CD4-positive, alpha-beta T cell (primary cell): ENCODE results near the gene PDE10A. TPM values are rescaled to one million over a fixed set of nuclear protein-coding genes. Genes with fewer than 3 reads are reported as not detected.

Experiments
- ATAC-seq: fragments of 200-7000 bp; cut with Tn5 transposase; one replicate; pipeline ENCODE4 v1.10.0; 2022; ENCODE audit warnings: mild to moderate bottlenecking; ENCODE audit not compliant: poor library complexity
- CTCF ChIA-PET: fragments of 350-600 bp; sonication (Branson Sonifier 250); formaldehyde crosslinking; loops from one replicate; lab custom pipeline; 2021; ENCODE audit warnings: antibody characterized with exemption, inconsistent platforms; lab: Charles Lee
- POLR2A ChIA-PET: fragments of 350-600 bp; sonication (Branson Sonifier 250); formaldehyde crosslinking; loops from one replicate; lab custom pipeline; 2021; ENCODE audit warnings: antibody characterized with exemption, inconsistent platforms; lab: Charles Lee
- DNase-seq, 14 experiments: peaks; one replicate each; pipeline ENCODE4 v3.0.0-alpha.2; 2013 to 2020; ENCODE audit warnings: mixed read lengths in 2 of 14
- H3K27ac ChIP-seq, 2 donors: one replicate each; pipeline versions ENCODE4 v1.5.1 to v1.7.0; 2013; ENCODE audit warnings: low read length in 2 of 2, low read depth in 1 of 2, mild to moderate bottlenecking in 1 of 2
- H3K27me3 ChIP-seq, 2 experiments: 1 replicate in 1 of 2; 2 replicates in 1 of 2; pipeline versions ENCODE4 v1.6.1 to v1.7.0; 2013; ENCODE audit warnings: low read length in 2 of 2, control low read depth in 1 of 2, mild to moderate bottlenecking in 1 of 2, moderate library complexity in 1 of 2; ENCODE audit not compliant: insufficient read depth in 2 of 2, control insufficient read depth in 1 of 2
- H3K36me3 ChIP-seq: one replicate; pipeline ENCODE4 v1.6.1; 2013; ENCODE audit warnings: low read length, control low read depth; ENCODE audit not compliant: insufficient read depth
- H3K4me1 ChIP-seq: one replicate; pipeline ENCODE4 v1.6.1; 2013; ENCODE audit warnings: low read length, control low read depth; ENCODE audit not compliant: insufficient read depth
- H3K4me3 ChIP-seq: one replicate; pipeline ENCODE4 v1.5.1; 2013; ENCODE audit warnings: mild to moderate bottlenecking, low read length, moderate library complexity
- H3K9me3 ChIP-seq, 2 experiments: 1 replicate in 1 of 2; 2 replicates in 1 of 2; pipeline versions ENCODE4 v1.6.1 to v1.7.0; 2013; ENCODE audit warnings: low read length in 2 of 2, mild to moderate bottlenecking in 2 of 2, control low read depth in 1 of 2, moderate library complexity in 1 of 2; ENCODE audit not compliant: control insufficient read depth in 1 of 2, insufficient read depth in 1 of 2
- H3K27ac Mint-ChIP-seq: one replicate; pipeline ENCODE4 v1.8.0; 2020; ENCODE audit warnings: mixed read lengths
- H3K27me3 Mint-ChIP-seq: one replicate; pipeline ENCODE4 v1.8.0; 2021; ENCODE audit warnings: mixed read lengths
- H3K36me3 Mint-ChIP-seq: one replicate; pipeline ENCODE4 v1.8.0; 2021; ENCODE audit warnings: low read depth, mixed read lengths
- H3K4me1 Mint-ChIP-seq: one replicate; pipeline ENCODE4 v1.8.0; 2021; ENCODE audit warnings: low read depth, mixed read lengths
- H3K4me3 Mint-ChIP-seq: one replicate; pipeline ENCODE4 v1.8.0; 2020; ENCODE audit warnings: mild to moderate bottlenecking, mixed read lengths
- H3K9me3 Mint-ChIP-seq: one replicate; pipeline ENCODE4 v1.8.0; 2020; ENCODE audit warnings: mixed read lengths
- intact Hi-C, 2 experiments: fragments of 100-400 bp; cut with DNase I in 1 of 2; cut with micrococcal nuclease in 1 of 2; formaldehyde crosslinking; loops; one replicate each; pipeline versions ENCODE4 v1.15.1 to v1.9.0; 2023 to 2025; cut with DNase I, micrococcal nuclease
- total RNA-seq, 174 experiments: library from RNA in 2 of 174; stranded (reverse) in 2 of 174; gene quantifications; one replicate each; pipeline ENCODE4 v1.2.3 and lab custom pipeline; 2021 to 2026
- TF ChIP-seq, protein P1 (sequence below): fragments of 200-600 bp; IDR thresholded peaks from one replicate; pipeline ENCODE4 v1.8.0; 2022; ENCODE audit warnings: antibody characterized with exemption, mild to moderate bottlenecking

PDE10A gene
- total RNA-seq, 2 experiments from 2014 or later = not detected

GRCh38 chr6:165480916-165481315, 182.1 kb downstream of the PDE10A start:
- CTCF ChIA-PET = no interaction called here

DNA sequence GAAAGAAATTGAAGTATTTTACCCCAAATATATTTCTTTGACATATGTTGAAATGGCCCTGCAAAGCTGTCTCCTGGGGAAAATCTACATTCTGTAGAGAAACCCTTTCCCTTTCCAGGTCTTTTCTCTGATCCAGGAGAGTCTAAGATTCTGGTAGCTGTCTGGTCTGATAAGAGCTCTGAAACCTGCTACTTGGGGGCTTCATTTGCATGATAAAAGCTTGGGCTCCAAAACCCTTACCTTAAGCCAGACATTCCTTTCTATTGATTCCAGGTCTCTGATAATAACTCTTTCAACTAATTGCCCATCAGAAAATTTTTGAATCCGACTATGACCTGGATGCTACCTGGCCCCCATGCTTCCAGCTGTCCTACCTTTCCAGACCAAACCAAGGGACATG, 184.5 kb downstream of the PDE10A start:
- intact Hi-C loops = no loop called here
- H3K36me3 ChIP-seq = no peaks in the 10 kb centered on the region
- H3K27ac ChIP-seq = no peak overlapping the region
- H3K9me3 ChIP-seq = no peaks in the 10 kb centered on the region
- H3K4me1 ChIP-seq = no peaks in the 10 kb centered on the region
- ATAC-seq (no peak), DNase-seq (no peak)
- H3K9me3 Mint-ChIP-seq = no peaks in the 10 kb centered on the region
- ChIA-PET CTCF (no interaction called here), POLR2A (no interaction called here)
- TF ChIP-seq, protein P1, sequence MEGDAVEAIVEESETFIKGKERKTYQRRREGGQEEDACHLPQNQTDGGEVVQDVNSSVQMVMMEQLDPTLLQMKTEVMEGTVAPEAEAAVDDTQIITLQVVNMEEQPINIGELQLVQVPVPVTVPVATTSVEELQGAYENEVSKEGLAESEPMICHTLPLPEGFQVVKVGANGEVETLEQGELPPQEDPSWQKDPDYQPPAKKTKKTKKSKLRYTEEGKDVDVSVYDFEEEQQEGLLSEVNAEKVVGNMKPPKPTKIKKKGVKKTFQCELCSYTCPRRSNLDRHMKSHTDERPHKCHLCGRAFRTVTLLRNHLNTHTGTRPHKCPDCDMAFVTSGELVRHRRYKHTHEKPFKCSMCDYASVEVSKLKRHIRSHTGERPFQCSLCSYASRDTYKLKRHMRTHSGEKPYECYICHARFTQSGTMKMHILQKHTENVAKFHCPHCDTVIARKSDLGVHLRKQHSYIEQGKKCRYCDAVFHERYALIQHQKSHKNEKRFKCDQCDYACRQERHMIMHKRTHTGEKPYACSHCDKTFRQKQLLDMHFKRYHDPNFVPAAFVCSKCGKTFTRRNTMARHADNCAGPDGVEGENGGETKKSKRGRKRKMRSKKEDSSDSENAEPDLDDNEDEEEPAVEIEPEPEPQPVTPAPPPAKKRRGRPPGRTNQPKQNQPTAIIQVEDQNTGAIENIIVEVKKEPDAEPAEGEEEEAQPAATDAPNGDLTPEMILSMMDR = no peak
- H3K36me3 Mint-ChIP-seq = no peaks in the 10 kb centered on the region
- H3K4me1 Mint-ChIP-seq = no peaks in the 10 kb centered on the region
- no peak overlapping the region for H3K27ac Mint-ChIP-seq
- no peaks in the 10 kb centered on the region for H3K27me3 Mint-ChIP-seq
- H3K27me3 ChIP-seq = no peaks in the 10 kb centered on the region
- H3K4me3 ChIP-seq = no peak overlapping the region
- no peak overlapping the region for H3K4me3 Mint-ChIP-seq

More at GRCh38 chr6:165480916-165481315, 182.1 kb downstream of the PDE10A start:
- no peaks in the 10 kb centered on the region for H3K36me3 ChIP-seq
- no peaks in the 10 kb centered on the region for H3K27me3 ChIP-seq
- no peak overlapping the region for H3K4me3 ChIP-seq
- no peaks in the 10 kb centered on the region for H3K4me1 Mint-ChIP-seq
- POLR2A ChIA-PET = no interaction called here
- no peaks in the 10 kb centered on the region for H3K9me3 Mint-ChIP-seq
- no peak for DNase-seq
- H3K27ac Mint-ChIP-seq = no peak overlapping the region
- TF ChIP-seq, protein P1 = no peak
- no peak overlapping the region for H3K27ac ChIP-seq
- no peak for ATAC-seq
- H3K27me3 Mint-ChIP-seq = no peaks in the 10 kb centered on the region
- H3K36me3 Mint-ChIP-seq = no peaks in the 10 kb centered on the region
- no peaks in the 10 kb centered on the region for H3K4me1 ChIP-seq
- no peak overlapping the region for H3K4me3 Mint-ChIP-seq
- H3K9me3 ChIP-seq = no peaks in the 10 kb centered on the region
- intact Hi-C loops = no loop called here

- Mint-ChIP-seq H3K27me3 (no peaks in the 10 kb centered on the region), H3K36me3 (no peaks in the 10 kb centered on the region), H3K27ac (no peak overlapping the region), H3K4me1 (no peaks in the 10 kb centered on the region), H3K9me3 (peaks cover 8% of the 10 kb centered on the region), H3K4me3 (no peak overlapping the region)
- Histone ChIP-seq H3K4me3 (no peak overlapping the region), H3K9me3 (no peaks in the 10 kb centered on the region), H3K4me1 (no peaks in the 10 kb centered on the region), H3K27me3 (no peaks in the 10 kb centered on the region), H3K27ac (no peak overlapping the region), H3K36me3 (no peaks in the 10 kb centered on the region)
- POLR2A ChIA-PET = no interaction called here
- intact Hi-C loops = no loop called here
- CTCF ChIA-PET = no interaction called here
- DNase-seq (no peak), ATAC-seq (no peak)
- TF ChIP-seq, protein P1 = no peak
These were observed 193.6 kb downstream of the PDE10A start for GRCh38 chr6:165469483-165469882.
